ENCODE results near the gene C3orf52.
A peak's percentile ranks its signal among the peaks of the same experiment; 100 is the strongest.

C3orf52 gene

GRCh38 chr3:112095731-112096130, 9.5 kb downstream of the C3orf52 start:
- Histone ChIP-seq H3K4me3 (ENCODE audit: low read depth in 1 of 2, low read length in 2 of 2) (no peak overlapping the region), H3K27ac (ENCODE audit: low read length) (no peak overlapping the region), H3K9me3 (ENCODE audit: insufficient read depth, low read length, severe bottlenecking) (no peaks in the 10 kb centered on the region), H3K9ac (ENCODE audit: low read depth, low read length) (no peak overlapping the region), H2AFZ (ENCODE audit: low read depth, low read length) (no peak overlapping the region), H4K20me1 (ENCODE audit: insufficient read depth, low read length) (no peaks in the 10 kb centered on the region), H3K36me3 (ENCODE audit: insufficient read depth, low read length) (no peaks in the 10 kb centered on the region), H3K4me1 (ENCODE audit: insufficient read depth, low read length) (no peaks in the 10 kb centered on the region), H3K79me2 (ENCODE audit: insufficient read depth, low read length) (no peaks in the 10 kb centered on the region), H3K4me2 (ENCODE audit: insufficient read depth, low read length) (no peak overlapping the region), H3K27me3 (ENCODE audit: insufficient read depth, low read length, poor library complexity) (peaks cover 4% of the 10 kb centered on the region)
- no peak for TF ChIP-seq EZH2 (IDR thresholded peaks at IDR 0.05; ENCODE audit: borderline replicate concordance, low read depth, low read length, severe bottlenecking)
- no peak for TF ChIP-seq CTCF (IDR thresholded peaks at IDR 0.05; ENCODE audit: borderline replicate concordance, extremely low read depth, low read length, poor library complexity, severe bottlenecking)
- ATAC-seq (ENCODE audit: insufficient read depth, low read depth) (no peak), DNase-seq (no peak)

DNA sequence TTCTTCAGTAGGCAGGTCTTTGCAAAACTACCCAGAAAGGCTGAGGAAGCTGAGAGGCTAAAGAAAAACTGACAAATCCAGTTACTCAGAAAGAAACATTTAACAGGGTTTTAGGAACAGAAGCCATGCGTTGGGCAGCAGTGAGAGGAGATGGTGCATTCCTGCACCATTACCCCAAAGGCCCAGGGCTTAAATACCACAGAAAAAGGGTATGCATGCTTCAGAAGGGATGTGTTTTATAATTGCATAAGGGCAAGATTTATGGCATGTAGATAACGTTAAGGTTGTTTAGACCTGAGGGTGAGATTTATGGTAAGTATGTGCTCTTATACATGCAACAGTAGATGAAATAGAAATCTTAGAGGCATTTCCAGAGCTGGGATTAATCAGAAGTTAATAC, 10.0 kb downstream of the C3orf52 start:
- TF ChIP-seq CTCF (IDR thresholded peaks at IDR 0.05; ENCODE audit: borderline replicate concordance, extremely low read depth, low read length, poor library complexity, severe bottlenecking) = no peak
- no peak for TF ChIP-seq EZH2 (IDR thresholded peaks at IDR 0.05; ENCODE audit: borderline replicate concordance, low read depth, low read length, severe bottlenecking)
- no peak overlapping the region for H3K9ac ChIP-seq (ENCODE audit: low read depth, low read length)
- no peak overlapping the region for H3K27ac ChIP-seq (ENCODE audit: low read length)
- no peaks in the 10 kb centered on the region for H3K79me2 ChIP-seq (ENCODE audit: insufficient read depth, low read length)
- H3K4me1 ChIP-seq (ENCODE audit: insufficient read depth, low read length) = no peaks in the 10 kb centered on the region
- no peak for DNase-seq
- no peak overlapping the region for H3K4me3 ChIP-seq (ENCODE audit: low read depth in 1 of 2, low read length in 2 of 2)
- peaks cover 4% of the 10 kb centered on the region for H3K27me3 ChIP-seq (ENCODE audit: insufficient read depth, low read length, poor library complexity)
- no peak overlapping the region for H3K4me2 ChIP-seq (ENCODE audit: insufficient read depth, low read length)
- H2AFZ ChIP-seq (ENCODE audit: low read depth, low read length) = no peak overlapping the region
- no peak for ATAC-seq (ENCODE audit: insufficient read depth, low read depth)
- H3K36me3 ChIP-seq (ENCODE audit: insufficient read depth, low read length) = no peaks in the 10 kb centered on the region
- no peaks in the 10 kb centered on the region for H3K9me3 ChIP-seq (ENCODE audit: insufficient read depth, low read length, severe bottlenecking)
- no peaks in the 10 kb centered on the region for H4K20me1 ChIP-seq (ENCODE audit: insufficient read depth, low read length)

DNA sequence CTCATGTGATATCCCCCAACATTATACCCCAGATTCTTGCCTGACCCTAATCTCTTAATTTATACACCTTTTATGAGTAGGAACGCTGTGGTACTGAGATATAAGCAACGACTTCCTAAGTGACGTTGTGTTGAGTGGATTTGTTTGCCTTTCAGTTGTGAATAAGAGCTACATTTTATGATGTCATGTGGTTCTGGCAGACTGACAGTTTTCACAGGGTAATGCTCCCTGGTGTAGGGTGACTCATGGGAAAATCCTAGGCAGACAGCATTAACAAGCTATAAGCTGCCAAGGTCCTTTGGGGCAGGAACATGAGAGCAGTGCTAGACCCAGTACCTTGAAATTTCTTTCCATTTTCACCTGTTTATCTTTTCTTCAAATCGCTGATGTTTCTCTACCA, 11.2 kb downstream of the C3orf52 start:
- Histone ChIP-seq H3K4me2 (ENCODE audit: insufficient read depth, low read length) (no peak overlapping the region), H3K79me2 (ENCODE audit: insufficient read depth, low read length) (no peaks in the 10 kb centered on the region), H3K36me3 (ENCODE audit: insufficient read depth, low read length) (no peaks in the 10 kb centered on the region), H3K9ac (ENCODE audit: low read depth, low read length) (no peak overlapping the region), H3K4me1 (ENCODE audit: insufficient read depth, low read length) (no peaks in the 10 kb centered on the region), H3K4me3 (ENCODE audit: low read depth in 1 of 2, low read length in 2 of 2) (no peak overlapping the region), H4K20me1 (ENCODE audit: insufficient read depth, low read length) (no peaks in the 10 kb centered on the region), H3K27me3 (ENCODE audit: insufficient read depth, low read length, poor library complexity) (peaks cover 4% of the 10 kb centered on the region), H3K9me3 (ENCODE audit: insufficient read depth, low read length, severe bottlenecking) (no peaks in the 10 kb centered on the region), H2AFZ (ENCODE audit: low read depth, low read length) (no peak overlapping the region), H3K27ac (ENCODE audit: low read length) (no peak overlapping the region)
- TF ChIP-seq EZH2 (IDR thresholded peaks at IDR 0.05; ENCODE audit: borderline replicate concordance, low read depth, low read length, severe bottlenecking) (no peak), CTCF (IDR thresholded peaks at IDR 0.05; ENCODE audit: borderline replicate concordance, extremely low read depth, low read length, poor library complexity, severe bottlenecking) (no peak)
- ATAC-seq (ENCODE audit: insufficient read depth, low read depth) (no peak), DNase-seq (no peak)

- no peak for TF ChIP-seq EZH2 (IDR thresholded peaks at IDR 0.05; ENCODE audit: borderline replicate concordance, low read depth, low read length, severe bottlenecking)
- TF ChIP-seq CTCF (IDR thresholded peaks at IDR 0.05; ENCODE audit: borderline replicate concordance, extremely low read depth, low read length, poor library complexity, severe bottlenecking) = no peak
- no peaks in the 10 kb centered on the region for H4K20me1 ChIP-seq (ENCODE audit: insufficient read depth, low read length)
- no peaks in the 10 kb centered on the region for H3K9me3 ChIP-seq (ENCODE audit: insufficient read depth, low read length, severe bottlenecking)
- no peak overlapping the region for H3K4me2 ChIP-seq (ENCODE audit: insufficient read depth, low read length)
- H3K4me1 ChIP-seq (ENCODE audit: insufficient read depth, low read length) = no peaks in the 10 kb centered on the region
- no peaks in the 10 kb centered on the region for H3K36me3 ChIP-seq (ENCODE audit: insufficient read depth, low read length)
- H3K4me3 ChIP-seq (ENCODE audit: low read depth in 1 of 2, low read length in 2 of 2) = no peak overlapping the region
- 0 out of 3 replicates have a peak, but pooled peaks have one; percentile 19 for ATAC-seq (ENCODE audit: insufficient read depth, low read depth)
- H3K79me2 ChIP-seq (ENCODE audit: insufficient read depth, low read length) = no peaks in the 10 kb centered on the region
- no peak overlapping the region for H3K27ac ChIP-seq (ENCODE audit: low read length)
- DNase-seq = no peak
- no peak overlapping the region for H3K9ac ChIP-seq (ENCODE audit: low read depth, low read length)
- no peak overlapping the region for H2AFZ ChIP-seq (ENCODE audit: low read depth, low read length)
- H3K27me3 ChIP-seq (ENCODE audit: insufficient read depth, low read length, poor library complexity) = no peaks in the 10 kb centered on the region
These were observed 15.7 kb downstream of the C3orf52 start for GRCh38 chr3:112101916-112102315.
